ENCODE measurements around the gene STING1.
"Not testable (repeated sequence)": the region's sequence is repeated elsewhere in the genome, so short reads cannot be mapped to it uniquely, and the experiment has no call there.

The STING1 gene

DNA sequence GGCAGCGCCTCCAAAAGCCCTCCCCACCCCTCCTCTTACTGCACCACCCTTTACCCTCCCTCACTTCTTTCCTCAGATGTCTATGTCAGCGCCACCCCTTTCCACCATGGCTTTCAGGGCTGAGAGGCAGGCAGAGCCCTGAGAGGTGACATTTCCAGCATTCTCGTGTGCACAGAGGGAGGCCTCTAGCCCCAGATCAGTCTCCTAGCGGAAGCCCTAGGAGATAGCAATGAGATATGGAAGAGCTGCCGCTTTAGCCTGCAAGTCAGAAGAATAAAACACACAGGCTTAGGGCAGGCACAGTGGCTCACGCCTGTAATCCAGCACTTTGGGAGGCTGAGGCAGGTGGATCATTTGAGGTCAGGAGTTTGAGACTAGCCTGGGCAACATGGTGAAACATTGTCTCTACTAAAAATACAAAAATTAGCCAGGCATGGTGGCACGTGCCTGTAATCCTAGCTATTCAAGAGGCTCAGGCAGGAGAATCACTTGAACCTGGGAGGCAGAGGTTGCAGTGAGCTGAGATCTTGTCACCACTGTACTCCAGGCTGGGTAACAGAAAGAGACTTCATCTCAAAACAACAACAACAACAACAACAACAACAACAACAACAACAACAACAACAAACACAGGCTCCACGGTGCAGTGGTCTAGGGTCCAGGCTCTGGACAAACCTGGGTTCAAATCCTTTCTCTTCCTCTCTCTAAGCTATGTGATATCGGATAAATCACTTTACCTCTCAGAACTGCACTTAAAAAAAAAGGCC, 3.7 kb downstream of the STING1 start:
- not testable (repeated sequence) for DNase-seq (ENCODE audit: low read depth, low spot score); H3K27ac ChIP-seq (ENCODE audit: low read length); H3K4me3 ChIP-seq (ENCODE audit: low read length)

DNA sequence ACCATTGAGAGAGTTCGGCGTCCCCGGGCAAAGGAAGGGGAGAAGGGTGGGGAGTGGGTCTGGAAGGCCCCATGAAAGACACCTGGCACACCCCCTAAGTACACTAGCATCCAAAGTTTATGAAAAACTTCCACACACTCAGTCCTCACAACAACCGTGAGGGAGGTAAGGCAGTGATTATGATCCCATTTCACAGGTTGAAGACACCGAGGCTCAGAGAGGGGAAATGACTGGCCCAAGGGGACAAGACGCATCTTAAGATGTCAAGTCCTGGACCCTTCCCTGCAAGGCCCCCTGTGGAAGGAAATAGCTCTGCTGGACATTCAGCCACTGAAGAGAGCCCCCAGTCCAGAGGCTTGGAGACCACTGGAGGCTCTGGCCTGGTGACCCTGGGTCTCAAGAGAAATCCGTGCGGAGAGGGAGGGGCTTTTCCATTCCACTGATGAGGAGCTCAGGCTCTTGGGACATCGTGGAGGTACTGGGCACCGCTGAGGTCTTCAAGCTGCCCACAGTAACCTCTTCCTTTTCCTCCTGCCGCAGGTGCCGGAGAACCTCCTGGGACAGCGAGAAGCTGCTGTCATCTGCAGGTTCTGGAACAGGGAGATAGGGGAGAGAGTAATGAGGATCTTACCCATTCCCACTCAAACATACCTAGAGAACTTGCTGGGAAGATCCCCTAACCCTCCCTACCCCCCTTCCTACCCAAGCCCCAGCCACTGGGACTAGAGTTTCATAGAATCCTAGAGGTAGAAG, 6.5 kb downstream of the STING1 start:
- Histone ChIP-seq H3K27me3 (ENCODE audit: control insufficient read depth, insufficient read depth, low read length) (no peaks in the 10 kb centered on the region), H3K9me3 (ENCODE audit: control insufficient read depth, insufficient read depth, low read length) (no peaks in the 10 kb centered on the region), H3K27ac (ENCODE audit: low read length) (no peak overlapping the region), H3K4me1 (ENCODE audit: control insufficient read depth, insufficient read depth, low read length) (peaks cover 5% of the 10 kb centered on the region; the same call in 1 of the 2 replicates), H3K4me3 (ENCODE audit: low read length) (no peak overlapping the region), H3K36me3 (ENCODE audit: control insufficient read depth, insufficient read depth, low read length) (no peaks in the 10 kb centered on the region)
- DNase-seq (ENCODE audit: low read depth, low spot score): no peak
- WGBS (ENCODE audit: insufficient coverage, insufficient read length): no CpG with 5 or more reads among the region's 13 CpGs

More for the DNA sequence above, 3.7 kb downstream of the STING1 start:
- no CpG with 5 or more reads among the region's 9 CpGs for WGBS (ENCODE audit: insufficient coverage, insufficient read length)
- H3K27me3 ChIP-seq (ENCODE audit: control insufficient read depth, insufficient read depth, low read length); H3K9me3 ChIP-seq (ENCODE audit: control insufficient read depth, insufficient read depth, low read length); H3K36me3 ChIP-seq (ENCODE audit: control insufficient read depth, insufficient read depth, low read length); H3K4me1 ChIP-seq (ENCODE audit: control insufficient read depth, insufficient read depth, low read length): not testable (repeated sequence)

DNA sequence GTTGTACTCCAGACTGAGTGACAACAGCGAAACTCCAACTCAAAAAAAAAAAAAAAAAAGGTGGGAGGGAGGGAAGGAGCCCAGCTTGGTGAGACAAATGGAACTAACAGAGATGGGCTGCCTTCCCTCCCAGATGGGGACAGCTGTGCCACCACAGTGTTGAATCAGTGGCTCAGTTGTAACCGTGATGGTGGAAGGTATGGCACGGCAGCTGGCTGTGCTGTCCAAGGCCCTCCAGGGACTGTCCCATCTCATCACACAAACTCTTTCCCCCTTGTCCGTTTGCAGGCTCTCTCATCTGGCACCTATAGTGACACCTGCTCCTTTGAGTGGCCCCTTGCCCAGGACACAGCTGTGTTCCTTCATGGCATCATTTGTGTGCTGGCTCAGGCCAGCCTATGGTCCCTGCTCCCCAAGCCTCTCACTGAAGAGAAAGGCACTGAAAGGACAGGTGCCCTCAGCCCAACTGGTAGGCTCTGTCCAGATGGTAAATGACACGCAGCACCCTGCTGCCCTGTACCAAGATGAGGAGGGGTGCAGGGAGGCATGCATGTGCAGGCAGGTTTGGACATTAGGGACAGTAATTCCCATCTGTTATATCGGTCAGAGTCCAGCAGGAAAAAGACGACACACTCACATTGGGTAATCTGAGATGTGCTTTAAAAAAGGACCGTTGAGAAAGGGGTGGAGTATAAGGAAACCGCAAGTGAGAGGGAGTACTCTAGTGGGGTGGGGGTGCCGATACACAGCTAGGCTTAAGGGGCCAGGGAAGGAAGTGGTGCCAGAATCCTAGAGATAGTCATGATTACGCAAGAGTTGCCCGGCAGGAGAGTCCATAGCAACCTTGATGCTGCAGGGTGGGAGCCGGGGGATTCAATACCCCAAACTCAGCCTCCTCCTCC, 7.4 kb downstream of the STING1 start:
- no peak overlapping the region for H3K27ac ChIP-seq (ENCODE audit: low read length)
- no peaks in the 10 kb centered on the region for H3K36me3 ChIP-seq (ENCODE audit: control insufficient read depth, insufficient read depth, low read length)
- peaks cover 5% of the 10 kb centered on the region; the same call in 1 of the 2 replicates for H3K4me1 ChIP-seq (ENCODE audit: control insufficient read depth, insufficient read depth, low read length)
- H3K9me3 ChIP-seq (ENCODE audit: control insufficient read depth, insufficient read depth, low read length): no peaks in the 10 kb centered on the region
- no peaks in the 10 kb centered on the region for H3K27me3 ChIP-seq (ENCODE audit: control insufficient read depth, insufficient read depth, low read length)
- no peak for DNase-seq (ENCODE audit: low read depth, low spot score)
- H3K4me3 ChIP-seq (ENCODE audit: low read length): no peak overlapping the region
- WGBS (ENCODE audit: insufficient coverage, insufficient read length): no CpG with 5 or more reads among the region's 13 CpGs

DNA sequence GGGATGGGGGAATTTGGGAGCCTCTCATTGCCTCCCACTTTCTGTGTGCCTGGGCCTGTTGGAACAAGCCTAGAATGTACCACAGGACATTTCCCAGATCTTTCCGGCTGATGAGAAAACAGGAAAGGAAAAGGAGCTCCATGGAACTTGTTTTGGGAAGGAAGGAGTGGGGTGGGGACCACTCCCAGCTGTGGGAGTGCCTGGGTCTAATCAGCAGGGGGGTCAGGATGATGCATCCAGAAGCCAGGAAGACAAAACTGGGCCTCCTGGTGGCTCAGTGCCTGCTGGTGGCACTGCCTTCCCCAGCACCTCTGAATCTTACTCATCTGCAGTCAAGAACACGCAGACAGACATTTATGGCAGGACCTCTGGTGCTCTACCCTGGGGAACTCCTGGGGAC, 9.0 kb downstream of the STING1 start:
- Histone ChIP-seq H3K27me3 (ENCODE audit: control insufficient read depth, insufficient read depth, low read length) (no peaks in the 10 kb centered on the region), H3K9me3 (ENCODE audit: control insufficient read depth, insufficient read depth, low read length) (no peaks in the 10 kb centered on the region), H3K4me1 (ENCODE audit: control insufficient read depth, insufficient read depth, low read length) (peaks cover 5% of the 10 kb centered on the region; the same call in 1 of the 2 replicates), H3K27ac (ENCODE audit: low read length) (no peak overlapping the region), H3K4me3 (ENCODE audit: low read length) (no peak overlapping the region), H3K36me3 (ENCODE audit: control insufficient read depth, insufficient read depth, low read length) (no peaks in the 10 kb centered on the region)
- WGBS (ENCODE audit: insufficient coverage, insufficient read length): no CpG with 5 or more reads among the region's 2 CpGs
- no peak for DNase-seq (ENCODE audit: low read depth, low spot score)

DNA sequence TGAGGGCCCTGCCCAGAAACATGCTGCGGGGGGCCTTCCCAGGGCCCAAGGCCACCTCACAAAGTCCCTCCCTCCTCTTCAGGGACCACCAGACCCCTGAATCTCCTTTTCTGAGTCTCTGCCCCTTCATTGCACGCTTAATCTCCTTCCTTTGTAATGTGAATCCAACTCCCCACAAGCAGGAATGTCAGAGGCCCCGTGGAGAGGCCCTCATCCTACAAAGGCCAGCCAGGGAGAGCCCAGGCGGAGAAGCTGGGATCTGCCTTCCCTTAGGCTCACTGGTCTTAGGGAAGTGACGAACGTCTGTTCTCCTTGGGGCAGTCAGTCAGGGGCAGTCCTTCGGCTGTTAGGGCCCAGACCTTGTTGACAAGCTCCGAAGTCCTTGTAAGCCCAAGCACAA, 9.5 kb downstream of the STING1 start:
- no peaks in the 10 kb centered on the region for H3K27me3 ChIP-seq (ENCODE audit: control insufficient read depth, insufficient read depth, low read length)
- no peaks in the 10 kb centered on the region for H3K36me3 ChIP-seq (ENCODE audit: control insufficient read depth, insufficient read depth, low read length)
- no peak for DNase-seq (ENCODE audit: low read depth, low spot score)
- no peaks in the 10 kb centered on the region for H3K9me3 ChIP-seq (ENCODE audit: control insufficient read depth, insufficient read depth, low read length)
- H3K27ac ChIP-seq (ENCODE audit: low read length): no peak overlapping the region
- H3K4me3 ChIP-seq (ENCODE audit: low read length): no peak overlapping the region
- no CpG with 5 or more reads among the region's 8 CpGs for WGBS (ENCODE audit: insufficient coverage, insufficient read length)
- H3K4me1 ChIP-seq (ENCODE audit: control insufficient read depth, insufficient read depth, low read length): peaks cover 5% of the 10 kb centered on the region; the same call in 1 of the 2 replicates

DNA sequence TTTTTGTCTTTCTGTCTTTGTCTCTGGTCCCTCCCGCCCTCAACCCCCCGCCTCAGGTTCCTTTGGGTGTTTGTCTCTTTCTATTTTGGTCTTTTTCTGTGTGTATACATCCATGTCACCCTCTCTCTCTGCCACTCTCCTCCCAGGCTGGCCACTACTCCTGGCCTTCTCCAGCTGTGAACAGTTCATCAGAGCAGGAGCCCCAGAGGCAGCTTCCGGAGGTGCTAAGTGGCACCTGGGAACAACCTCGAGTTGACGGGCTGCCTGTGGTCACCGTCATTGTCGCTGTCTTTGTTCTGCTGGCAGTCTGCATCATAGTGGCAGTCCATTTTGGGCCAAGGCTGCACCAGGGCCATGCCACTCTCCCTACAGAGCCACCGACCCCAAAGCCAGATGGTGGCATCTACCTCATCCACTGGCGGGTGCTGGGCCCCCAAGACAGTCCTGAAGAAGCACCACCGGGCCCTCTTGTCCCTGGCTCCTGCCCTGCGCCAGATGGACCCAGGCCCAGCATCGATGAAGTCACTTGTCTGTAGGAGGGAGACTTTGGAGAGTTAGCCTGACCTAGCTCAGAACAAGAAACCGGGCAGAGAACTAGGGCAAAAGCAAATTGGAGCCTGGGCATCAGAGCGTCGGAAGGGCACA, 10.1 kb downstream of the STING1 start:
- H3K36me3 ChIP-seq (ENCODE audit: control insufficient read depth, insufficient read depth, low read length): no peaks in the 10 kb centered on the region
- peaks cover 5% of the 10 kb centered on the region; the same call in 1 of the 2 replicates for H3K4me1 ChIP-seq (ENCODE audit: control insufficient read depth, insufficient read depth, low read length)
- no peak overlapping the region for H3K27ac ChIP-seq (ENCODE audit: low read length)
- WGBS (ENCODE audit: insufficient coverage, insufficient read length): no CpG with 5 or more reads among the region's 15 CpGs
- DNase-seq (ENCODE audit: low read depth, low spot score): no peak
- no peaks in the 10 kb centered on the region for H3K9me3 ChIP-seq (ENCODE audit: control insufficient read depth, insufficient read depth, low read length)
- no peak overlapping the region for H3K4me3 ChIP-seq (ENCODE audit: low read length)
- no peaks in the 10 kb centered on the region for H3K27me3 ChIP-seq (ENCODE audit: control insufficient read depth, insufficient read depth, low read length)

DNA sequence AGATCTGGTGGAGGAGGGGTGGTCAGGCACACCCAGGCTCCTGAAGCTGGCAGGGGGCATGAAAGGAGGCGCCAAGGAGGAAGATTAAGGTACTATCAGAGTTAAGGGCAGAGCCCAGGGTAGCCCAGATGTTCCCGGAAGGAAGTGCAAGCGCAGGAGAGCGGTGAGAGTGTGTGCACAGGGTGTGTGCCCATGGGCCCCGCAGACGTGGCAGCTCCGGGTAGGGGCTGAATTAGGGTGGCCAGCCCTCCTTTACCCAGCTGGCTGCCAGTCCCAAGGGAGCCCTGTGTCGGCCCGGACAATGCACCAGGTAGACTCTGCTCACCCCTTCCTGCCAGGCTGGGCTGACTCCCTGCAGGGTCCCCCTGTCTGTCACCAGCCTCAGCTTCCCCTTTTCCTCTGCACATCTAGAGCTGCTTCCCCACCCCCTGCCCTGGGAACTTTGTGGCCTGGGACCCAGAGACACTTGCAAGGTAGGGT, 11.7 kb downstream of the STING1 start, which contains the start of gene SMIM33:
SMIM33 (plus strand) TSS at position 184 of the 480 bp plus-strand sequence; CDS start at position 302, 118 bp downstream.
- Histone ChIP-seq H3K27me3 (ENCODE audit: control insufficient read depth, insufficient read depth, low read length) (no peaks in the 10 kb centered on the region), H3K9me3 (ENCODE audit: control insufficient read depth, insufficient read depth, low read length) (no peaks in the 10 kb centered on the region), H3K36me3 (ENCODE audit: control insufficient read depth, insufficient read depth, low read length) (no peaks in the 10 kb centered on the region), H3K27ac (ENCODE audit: low read length) (no peak within 1 kb of the TSS), H3K4me3 (ENCODE audit: low read length) (no peak within 1 kb of the TSS), H3K4me1 (ENCODE audit: control insufficient read depth, insufficient read depth, low read length) (peaks cover 5% of the 10 kb centered on the region; the same call in 1 of the 2 replicates)
- no CpG with 5 or more reads among the region's 9 CpGs for WGBS (ENCODE audit: insufficient coverage, insufficient read length)
- DNase-seq (ENCODE audit: low read depth, low spot score): no peak

DNA sequence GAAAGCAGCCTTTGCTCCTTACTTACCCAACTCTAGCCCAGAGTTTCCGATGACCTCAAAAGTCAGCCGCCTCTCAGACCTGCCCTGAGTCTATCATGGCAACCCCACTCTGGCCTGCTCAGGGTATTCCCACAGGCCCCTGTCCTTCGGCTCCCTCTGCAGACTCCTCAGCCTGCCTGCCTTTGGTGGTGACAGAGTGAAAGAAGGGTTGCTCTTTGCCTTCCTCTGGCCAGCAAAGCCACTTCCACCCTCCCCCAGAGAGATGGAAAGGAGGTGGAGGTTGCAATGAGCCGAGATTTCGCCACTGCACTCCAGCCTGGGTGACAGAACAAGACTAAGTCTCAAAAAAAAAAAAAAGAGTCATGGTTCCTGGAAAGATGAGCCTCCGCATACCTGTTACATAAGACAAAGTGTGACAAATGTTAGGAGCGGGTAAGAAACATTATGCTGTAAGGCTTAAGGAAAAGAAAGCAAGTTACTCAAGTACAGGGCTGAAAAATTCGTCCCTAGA, 14.1 kb downstream of the STING1 start:
- H3K9me3 ChIP-seq (ENCODE audit: control insufficient read depth, insufficient read depth, low read length): no peaks in the 10 kb centered on the region

DNA sequence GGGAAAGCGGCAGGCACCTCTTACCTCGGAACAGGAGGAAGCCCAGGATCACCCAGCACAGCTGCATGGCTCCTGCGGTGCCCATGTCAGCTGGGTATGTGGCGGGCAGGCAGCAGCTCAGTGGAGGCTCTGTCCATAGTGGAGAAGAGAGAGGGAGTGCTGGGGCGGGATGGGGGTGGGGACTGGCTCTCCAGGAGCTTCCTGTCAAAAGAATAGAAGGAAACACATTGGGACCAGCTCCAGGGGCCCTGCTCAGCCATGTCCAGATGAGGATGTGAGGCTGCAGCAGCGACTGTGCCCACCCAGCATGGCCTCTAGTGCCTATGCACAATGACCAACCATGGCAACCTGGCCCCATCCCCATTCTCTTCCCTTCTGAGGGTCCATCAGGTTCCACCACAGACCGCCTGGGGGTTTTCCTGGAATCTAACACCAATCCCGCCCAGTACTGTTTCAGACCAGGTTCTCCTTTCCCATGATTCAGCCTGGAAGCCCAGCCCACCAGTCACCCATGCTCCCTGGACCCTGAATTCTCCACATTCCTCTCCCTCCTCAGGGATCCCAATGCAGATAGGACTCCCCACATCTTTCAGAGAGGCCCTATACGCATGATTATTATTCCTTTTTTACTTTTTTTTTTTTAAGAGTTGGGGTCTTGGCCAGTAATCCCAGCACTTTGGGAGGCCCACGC, 19.8 kb downstream of the STING1 start, which contains the start of gene ECSCR:
ECSCR (minus strand) TSS at position 158 of the 691 bp plus-strand sequence; CDS start at position 85, 73 bp downstream.
- no CpG with 5 or more reads among the region's 10 CpGs for WGBS (ENCODE audit: insufficient coverage, insufficient read length)
- H3K4me1 ChIP-seq (ENCODE audit: control insufficient read depth, insufficient read depth, low read length): peaks cover 9% of the 10 kb centered on the region
- H3K27ac ChIP-seq (ENCODE audit: low read length): no peak within 1 kb of the TSS
- DNase-seq (ENCODE audit: low read depth, low spot score): no peak
- no peaks in the 10 kb centered on the region for H3K9me3 ChIP-seq (ENCODE audit: control insufficient read depth, insufficient read depth, low read length)
- no peaks in the 10 kb centered on the region for H3K36me3 ChIP-seq (ENCODE audit: control insufficient read depth, insufficient read depth, low read length)
- H3K4me3 ChIP-seq (ENCODE audit: low read length): no peak within 1 kb of the TSS
- no peaks in the 10 kb centered on the region for H3K27me3 ChIP-seq (ENCODE audit: control insufficient read depth, insufficient read depth, low read length)

More for the DNA sequence above, 14.1 kb downstream of the STING1 start:
- no peak overlapping the region for H3K4me3 ChIP-seq (ENCODE audit: low read length)
- no peak overlapping the region for H3K27ac ChIP-seq (ENCODE audit: low read length)
- no CpG with 5 or more reads among the region's 8 CpGs for WGBS (ENCODE audit: insufficient coverage, insufficient read length)
- H3K4me1 ChIP-seq (ENCODE audit: control insufficient read depth, insufficient read depth, low read length): peaks cover 5% of the 10 kb centered on the region; the same call in 1 of the 2 replicates
- H3K27me3 ChIP-seq (ENCODE audit: control insufficient read depth, insufficient read depth, low read length): no peaks in the 10 kb centered on the region
- H3K36me3 ChIP-seq (ENCODE audit: control insufficient read depth, insufficient read depth, low read length): no peaks in the 10 kb centered on the region
- DNase-seq (ENCODE audit: low read depth, low spot score): no peak

All from iPS DF 6.9 (cell line).